ENCODE data around the gene KLRG1.

The KLRG1 gene

DNA sequence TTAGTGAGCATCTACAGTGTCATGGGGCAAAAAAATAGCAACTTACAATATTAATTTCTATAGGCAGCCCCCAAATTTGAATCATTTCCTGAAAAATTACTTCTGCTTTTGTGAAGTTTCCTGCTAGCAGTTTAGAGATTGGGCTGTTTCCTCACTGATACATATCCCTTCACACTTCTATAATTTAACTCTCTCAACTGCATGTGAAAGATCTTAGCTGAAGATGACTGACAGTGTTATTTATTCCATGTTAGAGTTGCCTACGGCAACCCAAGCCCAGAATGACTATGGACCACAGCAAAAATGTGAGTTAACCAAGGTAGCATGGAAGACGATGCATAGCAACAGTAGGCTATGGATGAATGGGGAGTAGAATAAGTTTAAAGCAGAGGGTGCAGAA lies at the start of gene KLRG1:
KLRG1 (plus strand) TSS at position 134 of the 400 bp plus-strand sequence; CDS start at position 224, 90 bp downstream.
- Histone ChIP-seq H3K27ac (no peak within 1 kb of the TSS), H3K36me3 (no peaks in the 10 kb centered on the region), H3K4me3 (ENCODE audit: low read depth, low read length) (no peak within 1 kb of the TSS), H3K9me3 (ENCODE audit: severe bottlenecking) (no peaks in the 10 kb centered on the region), H3K27me3 (ENCODE audit: insufficient read depth, low read depth, severe bottlenecking) (no peaks in the 10 kb centered on the region)
- TF ChIP-seq, protein P1, sequence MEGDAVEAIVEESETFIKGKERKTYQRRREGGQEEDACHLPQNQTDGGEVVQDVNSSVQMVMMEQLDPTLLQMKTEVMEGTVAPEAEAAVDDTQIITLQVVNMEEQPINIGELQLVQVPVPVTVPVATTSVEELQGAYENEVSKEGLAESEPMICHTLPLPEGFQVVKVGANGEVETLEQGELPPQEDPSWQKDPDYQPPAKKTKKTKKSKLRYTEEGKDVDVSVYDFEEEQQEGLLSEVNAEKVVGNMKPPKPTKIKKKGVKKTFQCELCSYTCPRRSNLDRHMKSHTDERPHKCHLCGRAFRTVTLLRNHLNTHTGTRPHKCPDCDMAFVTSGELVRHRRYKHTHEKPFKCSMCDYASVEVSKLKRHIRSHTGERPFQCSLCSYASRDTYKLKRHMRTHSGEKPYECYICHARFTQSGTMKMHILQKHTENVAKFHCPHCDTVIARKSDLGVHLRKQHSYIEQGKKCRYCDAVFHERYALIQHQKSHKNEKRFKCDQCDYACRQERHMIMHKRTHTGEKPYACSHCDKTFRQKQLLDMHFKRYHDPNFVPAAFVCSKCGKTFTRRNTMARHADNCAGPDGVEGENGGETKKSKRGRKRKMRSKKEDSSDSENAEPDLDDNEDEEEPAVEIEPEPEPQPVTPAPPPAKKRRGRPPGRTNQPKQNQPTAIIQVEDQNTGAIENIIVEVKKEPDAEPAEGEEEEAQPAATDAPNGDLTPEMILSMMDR (IDR thresholded peaks at IDR 0.05; ENCODE audit: low read depth, low read length) = no peak
- DNase-seq = no peak

DNA sequence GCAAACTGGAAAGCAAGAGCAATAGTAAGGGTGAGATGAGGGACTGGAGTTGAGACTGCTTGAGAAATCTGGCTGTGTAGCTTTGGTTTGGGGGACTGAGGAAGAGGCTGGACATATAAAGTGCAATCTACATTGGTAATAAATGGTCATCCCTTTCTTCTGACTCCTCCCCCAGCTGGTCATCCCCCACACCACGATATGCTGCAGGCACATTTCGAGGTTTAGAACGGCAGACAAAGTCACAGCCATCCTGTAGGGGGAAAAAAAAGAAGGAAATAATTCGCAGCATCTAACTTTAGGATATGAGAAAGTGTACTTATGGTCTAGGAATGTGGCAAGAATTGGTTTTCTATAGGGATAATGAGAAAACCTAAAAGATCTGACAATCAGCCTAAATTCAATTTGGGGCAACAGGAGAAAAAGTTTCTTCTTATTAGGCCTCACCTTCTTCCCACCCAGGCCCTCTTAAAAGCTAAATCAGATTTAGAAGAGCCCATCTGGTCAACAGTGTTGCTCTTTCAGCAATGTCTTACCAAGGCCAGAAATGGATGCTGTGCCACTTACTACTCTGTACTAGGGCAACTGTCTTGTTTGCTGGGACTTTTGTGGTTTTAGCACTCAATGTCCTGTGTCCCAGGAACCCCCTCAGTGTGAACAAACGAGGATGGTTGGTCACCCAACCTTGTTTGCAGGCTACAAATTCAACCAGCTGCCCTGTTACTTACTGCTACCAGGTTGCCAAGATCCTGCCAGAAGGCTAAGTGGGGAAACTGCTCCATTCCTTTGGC lies 47.5 kb upstream of the KLRG1 start:
- H3K27ac ChIP-seq = no peak overlapping the region
- TF ChIP-seq, protein P1 (IDR thresholded peaks at IDR 0.05; ENCODE audit: low read depth, low read length) = no peak
- peaks cover 67% of the 10 kb centered on the region for H3K36me3 ChIP-seq
- no peak for DNase-seq
- H3K4me3 ChIP-seq (ENCODE audit: low read depth, low read length) = no peak overlapping the region
- no peaks in the 10 kb centered on the region for H3K9me3 ChIP-seq (ENCODE audit: severe bottlenecking)
- H3K27me3 ChIP-seq (ENCODE audit: insufficient read depth, low read depth, severe bottlenecking) = no peaks in the 10 kb centered on the region

DNA sequence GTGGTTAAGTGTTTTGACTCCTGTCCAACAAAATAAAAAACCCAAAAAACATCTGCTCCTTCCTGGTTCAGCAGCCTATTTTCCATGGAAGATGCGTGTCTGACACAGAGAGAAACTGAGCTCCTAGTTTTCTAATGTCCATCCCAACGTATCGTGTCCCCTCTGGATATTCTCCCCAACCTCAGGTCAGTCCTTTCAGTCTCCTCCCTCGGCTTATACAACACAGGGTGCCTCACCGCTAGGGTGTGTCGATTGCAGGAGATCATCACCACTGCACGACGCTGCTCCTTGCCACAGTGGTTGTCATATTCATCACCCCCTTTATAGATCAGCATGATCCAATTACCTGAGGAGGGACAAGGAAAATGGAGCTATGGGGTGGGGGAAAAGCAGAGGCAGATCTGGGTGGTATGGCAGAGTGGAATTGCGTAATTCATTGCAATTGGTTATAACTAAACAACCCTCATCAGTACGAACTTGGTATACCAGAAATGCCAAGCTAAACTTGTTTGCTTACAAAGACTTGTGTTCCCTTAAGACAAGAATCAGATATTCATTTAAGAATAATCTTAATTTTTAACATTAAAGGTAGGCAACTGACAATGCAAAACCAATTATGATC lies 45.7 kb upstream of the KLRG1 start:
- no peak for DNase-seq
- H3K9me3 ChIP-seq (ENCODE audit: severe bottlenecking) = no peaks in the 10 kb centered on the region
- no peak overlapping the region for H3K4me3 ChIP-seq (ENCODE audit: low read depth, low read length)
- no peak overlapping the region for H3K27ac ChIP-seq
- H3K36me3 ChIP-seq = peaks cover 63% of the 10 kb centered on the region
- H3K27me3 ChIP-seq (ENCODE audit: insufficient read depth, low read depth, severe bottlenecking) = no peaks in the 10 kb centered on the region
- TF ChIP-seq, protein P1 (IDR thresholded peaks at IDR 0.05; ENCODE audit: low read depth, low read length) = no peak

DNA sequence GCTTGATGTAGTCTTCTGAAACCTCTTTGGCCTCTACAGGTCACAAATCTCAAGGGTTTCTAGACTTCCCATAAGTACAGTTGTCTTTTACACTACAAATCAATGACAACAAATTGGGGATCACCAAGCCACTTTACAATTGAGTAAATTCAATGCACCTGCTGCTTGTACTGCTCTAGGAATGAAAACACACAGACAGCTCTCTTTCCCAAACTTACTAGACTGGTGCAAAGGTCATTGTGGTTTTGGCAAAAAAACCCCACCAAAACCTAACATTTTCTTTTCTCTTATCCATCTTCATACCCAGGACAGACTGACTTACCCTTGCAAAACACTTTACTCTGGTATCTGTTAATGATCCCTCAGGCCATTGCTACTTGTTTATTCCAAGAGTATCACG lies 42.6 kb upstream of the KLRG1 start:
- Histone ChIP-seq H3K4me3 (ENCODE audit: low read depth, low read length) (no peak overlapping the region), H3K9me3 (ENCODE audit: severe bottlenecking) (no peaks in the 10 kb centered on the region), H3K27ac (no peak overlapping the region), H3K36me3 (peaks cover 52% of the 10 kb centered on the region), H3K27me3 (ENCODE audit: insufficient read depth, low read depth, severe bottlenecking) (no peaks in the 10 kb centered on the region)
- no peak for DNase-seq
- TF ChIP-seq, protein P1 (IDR thresholded peaks at IDR 0.05; ENCODE audit: low read depth, low read length) = no peak

DNA sequence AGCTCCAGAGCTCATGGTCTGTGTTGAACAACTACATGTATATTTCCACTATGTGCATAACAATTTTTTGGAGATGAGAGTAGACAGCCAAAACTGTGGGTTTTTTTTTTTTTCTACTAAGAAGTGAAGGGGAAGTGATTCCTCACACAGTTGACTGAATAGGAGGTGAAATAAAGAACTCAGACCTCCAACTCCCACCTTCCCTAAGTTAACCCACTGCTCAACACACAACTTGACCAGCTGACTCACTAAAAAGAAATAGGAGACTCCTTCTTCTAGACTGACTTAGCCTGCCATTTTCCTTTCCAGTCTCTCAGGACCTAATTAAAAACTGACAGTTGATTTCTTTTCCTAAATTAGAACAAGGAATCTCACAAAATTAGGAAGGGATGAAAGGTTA lies 41.6 kb upstream of the KLRG1 start:
- peaks cover 43% of the 10 kb centered on the region for H3K36me3 ChIP-seq

More for the DNA sequence above, 41.6 kb upstream of the KLRG1 start:
- H3K27me3 ChIP-seq (ENCODE audit: insufficient read depth, low read depth, severe bottlenecking) = no peaks in the 10 kb centered on the region
- no peak overlapping the region for H3K4me3 ChIP-seq (ENCODE audit: low read depth, low read length)
- TF ChIP-seq, protein P1 (IDR thresholded peaks at IDR 0.05; ENCODE audit: low read depth, low read length) = no peak
- DNase-seq = no peak
- no peaks in the 10 kb centered on the region for H3K9me3 ChIP-seq (ENCODE audit: severe bottlenecking)
- no peak overlapping the region for H3K27ac ChIP-seq

Data from WERI-Rb-1 (cell line).